ENCODE measurements around the gene SUV39H1. TPM values are rescaled to one million over a fixed set of nuclear protein-coding genes. Genes with fewer than 3 reads are reported as not detected.
"Not testable (repeated sequence)": the region's sequence is repeated elsewhere in the genome, so short reads cannot be mapped to it uniquely, and the experiment has no call there.

SUV39H1 gene
- total RNA-seq, 2 donors from 2014 or later = 29.4 to 34.8 TPM

DNA sequence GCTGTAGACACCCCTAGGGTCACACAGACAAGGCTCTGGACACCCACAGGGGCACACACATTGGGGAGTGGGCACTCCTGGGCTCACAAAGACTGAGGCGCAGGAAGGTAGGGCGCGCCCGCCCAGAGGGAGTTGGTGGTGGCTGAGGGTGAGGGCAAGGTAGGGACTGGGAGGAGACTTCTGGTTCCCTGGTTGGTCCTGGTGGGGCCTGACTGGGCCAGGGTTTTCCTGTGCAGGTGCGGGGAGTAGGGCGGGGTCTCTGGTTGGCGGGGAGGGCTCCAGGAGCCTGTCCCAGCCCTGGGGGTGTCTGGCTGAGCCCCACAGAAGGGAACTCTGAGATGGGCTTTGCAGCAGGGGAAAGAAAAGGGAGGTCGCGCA is 19.7 kb upstream of the SUV39H1 start:
- H3K9me3 Mint-ChIP-seq = no peaks in the 10 kb centered on the region

DNA sequence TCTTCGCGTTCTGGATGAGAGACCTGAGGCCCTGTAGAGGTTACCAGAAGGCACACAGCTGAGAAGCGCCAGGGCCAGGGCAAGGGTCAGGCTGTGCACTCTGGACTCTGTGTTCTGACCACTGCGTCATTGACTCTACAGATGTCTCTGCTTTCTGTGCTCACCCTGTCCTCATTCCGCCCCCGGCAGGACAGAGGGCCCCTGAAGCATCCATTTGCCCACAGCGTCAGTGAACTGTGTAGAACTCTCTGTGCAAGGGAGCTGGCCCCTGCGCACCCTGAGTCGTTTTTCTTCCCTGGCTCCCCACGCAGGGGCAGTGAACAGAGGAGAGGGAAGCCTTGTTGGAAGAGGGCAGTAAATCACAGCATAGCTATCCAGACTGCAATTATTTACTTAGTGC is 19.0 kb upstream of the SUV39H1 start:
- ATAC-seq (replicated peaks in 1 of 2) (no peak), DNase-seq (no peak)
- Mint-ChIP-seq H3K4me3 (peak overlapping the region; percentile 91 to 94), H3K36me3 (ENCODE audit: insufficient read depth in 2 of 2) (peaks cover 0 to 3% of the 10 kb centered on the region in 2 donors), H3K4me1 (ENCODE audit: low read depth) (peaks cover 38% of the 10 kb centered on the region), H3K27ac (peak overlapping the region; percentile 89), H3K27me3 (ENCODE audit: low read depth) (peaks cover 9% of the 10 kb centered on the region), H3K9me3 (no peaks in the 10 kb centered on the region)

More for the DNA sequence above, 19.7 kb upstream of the SUV39H1 start:
- Mint-ChIP-seq H3K36me3 (ENCODE audit: insufficient read depth in 2 of 2) (peaks cover 0 to 3% of the 10 kb centered on the region in 2 donors), H3K4me3 (peak overlapping the region; percentile 91 to 94), H3K27ac (peak overlapping the region; percentile 89), H3K27me3 (ENCODE audit: low read depth) (peaks cover 9% of the 10 kb centered on the region), H3K4me1 (ENCODE audit: low read depth) (peaks cover 38% of the 10 kb centered on the region)
- no peak for ATAC-seq (replicated peaks in 1 of 2)
- peak in 1 of 2 donors; percentile 20 for DNase-seq

DNA sequence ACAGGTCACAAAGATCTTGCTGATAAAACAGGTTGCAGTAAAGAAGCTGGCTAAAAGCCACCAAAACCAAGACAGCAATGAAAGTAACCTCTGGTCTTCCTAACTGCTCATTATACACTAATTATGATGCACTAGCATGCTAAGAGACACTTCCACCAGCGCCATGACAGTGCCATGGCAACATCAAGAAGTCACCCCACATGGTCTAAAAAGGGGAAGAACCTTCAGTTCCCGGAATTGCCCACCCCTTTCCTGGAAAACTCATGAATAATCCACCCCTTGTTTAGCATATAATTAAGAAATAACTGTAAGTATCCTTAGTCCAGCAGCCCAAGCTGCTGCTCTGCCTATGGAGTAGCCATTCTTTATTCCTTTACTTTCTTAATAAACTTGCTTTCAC is 16.1 kb upstream of the SUV39H1 start:
- not testable (repeated sequence) for H3K9me3 Mint-ChIP-seq; ATAC-seq (replicated peaks in 1 of 2)
- Mint-ChIP-seq H3K27me3 (ENCODE audit: low read depth) (peaks cover 17% of the 10 kb centered on the region), H3K4me3 (peak overlapping the region in 1 of 2 donors; percentile 44), H3K4me1 (ENCODE audit: low read depth) (peaks cover 51% of the 10 kb centered on the region), H3K36me3 (ENCODE audit: insufficient read depth in 2 of 2) (peaks cover 5 to 11% of the 10 kb centered on the region in 2 donors), H3K27ac (peak overlapping the region; percentile 92)
- peak; percentile 51 to 58 for DNase-seq

DNA sequence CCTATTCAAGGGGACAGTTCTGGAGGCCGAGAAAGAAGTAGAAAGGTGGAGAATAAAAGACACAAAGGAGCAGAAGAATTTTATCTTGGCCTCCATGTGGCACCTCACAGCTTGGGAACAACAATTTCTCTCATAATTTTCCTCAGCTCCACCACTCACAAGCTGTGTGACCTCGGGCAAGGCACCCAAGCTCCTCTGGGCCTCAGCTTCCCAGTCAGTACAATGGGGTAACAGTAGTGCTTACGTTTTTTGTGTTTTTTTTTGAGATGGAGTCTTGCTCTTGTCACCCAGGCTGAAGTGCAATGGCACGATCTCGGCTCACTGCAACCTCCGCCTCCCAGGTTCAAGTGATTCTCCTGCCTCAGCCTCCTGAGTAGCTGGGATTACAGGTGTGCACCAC is 15.6 kb upstream of the SUV39H1 start:
- DNase-seq; ATAC-seq (replicated peaks in 1 of 2); H3K9me3 Mint-ChIP-seq: not testable (repeated sequence)
- H3K27me3 Mint-ChIP-seq (ENCODE audit: low read depth) = peaks cover 17% of the 10 kb centered on the region
- H3K4me3 Mint-ChIP-seq = peak overlapping the region in 1 of 2 donors; percentile 44
- peaks cover 48% of the 10 kb centered on the region for H3K4me1 Mint-ChIP-seq (ENCODE audit: low read depth)
- H3K27ac Mint-ChIP-seq = peak overlapping the region; percentile 92
- H3K36me3 Mint-ChIP-seq (ENCODE audit: insufficient read depth in 2 of 2) = peaks cover 7 to 13% of the 10 kb centered on the region in 2 donors

DNA sequence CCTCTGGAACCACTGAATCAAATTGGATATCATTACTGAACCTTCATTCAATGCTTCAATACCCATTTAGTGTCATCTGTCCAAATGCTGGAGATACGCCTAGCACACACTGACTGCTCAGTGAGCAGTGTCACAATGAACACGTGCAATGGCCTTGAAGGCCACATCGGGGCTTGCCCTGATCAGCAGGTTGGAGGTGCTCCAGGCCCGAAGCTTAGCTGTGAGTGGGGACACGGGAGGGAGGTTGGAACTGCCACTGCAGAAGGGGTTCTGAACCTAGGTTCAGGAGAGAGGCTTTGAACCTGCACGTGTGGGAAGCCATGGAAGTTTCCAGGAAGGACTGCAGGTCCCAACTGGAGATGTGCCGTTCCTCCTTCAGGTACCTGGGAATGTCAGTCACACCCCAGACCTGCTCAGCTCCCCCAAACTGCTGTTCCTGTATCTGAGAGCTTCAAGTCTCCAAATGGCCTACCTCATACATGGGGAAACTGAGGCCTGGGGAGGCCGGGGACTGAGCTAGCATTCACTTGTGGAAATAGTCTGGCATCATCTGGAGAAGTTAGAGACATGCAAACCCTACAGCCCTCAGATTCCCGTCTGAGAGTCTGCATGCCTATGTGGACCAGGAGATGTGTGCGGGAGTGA is 14.9 kb upstream of the SUV39H1 start:
- ATAC-seq (replicated peaks in 1 of 2) (no peak), DNase-seq (no peak)
- peaks cover 11 to 17% of the 10 kb centered on the region in 2 donors for H3K36me3 Mint-ChIP-seq (ENCODE audit: insufficient read depth in 2 of 2)
- no peak overlapping the region for H3K27ac Mint-ChIP-seq
- H3K9me3 Mint-ChIP-seq = no peaks in the 10 kb centered on the region
- peaks cover 17% of the 10 kb centered on the region for H3K27me3 Mint-ChIP-seq (ENCODE audit: low read depth)
- H3K4me1 Mint-ChIP-seq (ENCODE audit: low read depth) = peaks cover 53% of the 10 kb centered on the region
- no peak overlapping the region for H3K4me3 Mint-ChIP-seq

DNA sequence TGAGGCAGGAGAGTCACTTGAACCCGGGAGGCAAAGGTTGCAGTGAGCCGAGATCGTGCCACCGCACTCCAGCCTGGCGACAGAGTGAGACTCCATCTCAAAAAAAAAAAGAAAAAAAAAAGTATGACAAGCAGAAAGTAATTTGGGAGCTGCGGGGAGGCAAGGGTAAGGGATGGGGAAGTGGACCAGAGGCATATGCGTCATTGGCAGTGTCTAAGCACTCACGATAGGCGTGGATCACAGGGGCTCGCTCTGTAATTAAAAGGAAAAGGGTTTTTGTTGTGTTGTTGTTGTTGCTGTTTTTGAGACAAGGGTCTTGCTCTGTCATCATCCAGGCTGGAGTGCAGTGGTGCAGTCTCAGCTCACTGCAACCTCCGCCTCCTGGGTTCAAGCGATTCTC is 13.7 kb upstream of the SUV39H1 start:
- not testable (repeated sequence) for DNase-seq; H3K9me3 Mint-ChIP-seq; ATAC-seq (replicated peaks in 1 of 2)
- peak overlapping the region; percentile 88 to 91 for H3K4me3 Mint-ChIP-seq
- H3K4me1 Mint-ChIP-seq (ENCODE audit: low read depth) = peaks cover 43% of the 10 kb centered on the region
- H3K36me3 Mint-ChIP-seq (ENCODE audit: insufficient read depth in 2 of 2) = peaks cover 17 to 21% of the 10 kb centered on the region in 2 donors
- peaks cover 17% of the 10 kb centered on the region for H3K27me3 Mint-ChIP-seq (ENCODE audit: low read depth)
- peak overlapping the region; percentile 86 for H3K27ac Mint-ChIP-seq

DNA sequence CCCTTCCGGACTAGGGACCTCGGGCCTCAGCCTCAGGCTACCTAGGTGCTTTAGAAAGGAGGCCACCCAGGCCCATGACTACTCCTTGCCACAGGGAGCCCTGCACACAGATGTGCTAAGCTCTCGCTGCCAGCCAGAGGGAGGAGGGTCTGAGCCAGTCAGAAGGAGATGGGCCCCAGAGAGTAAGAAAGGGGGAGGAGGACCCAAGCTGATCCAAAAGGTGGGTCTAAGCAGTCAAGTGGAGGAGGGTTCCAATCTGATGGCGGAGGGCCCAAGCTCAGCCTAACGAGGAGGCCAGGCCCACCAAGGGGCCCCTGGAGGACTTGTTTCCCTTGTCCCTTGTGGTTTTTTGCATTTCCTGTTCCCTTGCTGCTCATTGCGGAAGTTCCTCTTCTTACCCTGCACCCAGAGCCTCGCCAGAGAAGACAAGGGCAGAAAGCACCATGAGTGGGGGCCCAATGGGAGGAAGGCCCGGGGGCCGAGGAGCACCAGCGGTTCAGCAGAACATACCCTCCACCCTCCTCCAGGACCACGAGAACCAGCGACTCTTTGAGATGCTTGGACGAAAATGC is 13.0 kb upstream of the SUV39H1 start, which contains the start of gene WAS:
Gene WAS, plus strand, starts transcription at position 389 of the 572 bp plus-strand sequence. Its CDS starts 55 bp downstream, at position 444.
- H3K27ac Mint-ChIP-seq = peak within 1 kb of the TSS; percentile 86
- H3K9me3 Mint-ChIP-seq = no peaks in the 10 kb centered on the region
- peaks cover 17 to 21% of the 10 kb centered on the region in 2 donors for H3K36me3 Mint-ChIP-seq (ENCODE audit: insufficient read depth in 2 of 2)
- H3K4me1 Mint-ChIP-seq (ENCODE audit: low read depth) = peaks cover 36% of the 10 kb centered on the region
- H3K4me3 Mint-ChIP-seq = peak within 1 kb of the TSS; percentile 88 to 91
- DNase-seq = peak; percentile 56 to 59
- peak; percentile 88 for ATAC-seq (replicated peaks in 1 of 2)
- H3K27me3 Mint-ChIP-seq (ENCODE audit: low read depth) = peaks cover 14% of the 10 kb centered on the region

DNA sequence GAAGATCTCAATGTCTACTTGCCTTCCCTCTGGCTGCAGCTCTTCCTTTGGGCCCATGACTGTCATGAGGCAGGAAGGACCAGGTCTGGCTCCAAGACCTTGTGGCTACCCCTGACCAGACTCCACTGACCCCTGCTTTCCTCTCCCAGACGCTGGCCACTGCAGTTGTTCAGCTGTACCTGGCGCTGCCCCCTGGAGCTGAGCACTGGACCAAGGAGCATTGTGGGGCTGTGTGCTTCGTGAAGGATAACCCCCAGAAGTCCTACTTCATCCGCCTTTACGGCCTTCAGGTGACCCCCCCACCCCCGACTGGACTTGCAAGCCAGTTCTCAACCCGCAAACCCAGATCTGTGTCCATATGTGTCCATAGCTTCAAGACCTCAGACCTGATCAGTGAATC is 12.4 kb upstream of the SUV39H1 start:
- ATAC-seq (replicated peaks in 1 of 2) (no peak), DNase-seq (no peak)
- Mint-ChIP-seq H3K27ac (peak overlapping the region; percentile 86), H3K4me3 (peak overlapping the region; percentile 88 to 91), H3K9me3 (no peaks in the 10 kb centered on the region), H3K27me3 (ENCODE audit: low read depth) (peaks cover 13% of the 10 kb centered on the region), H3K4me1 (ENCODE audit: low read depth) (peaks cover 35% of the 10 kb centered on the region), H3K36me3 (ENCODE audit: insufficient read depth in 2 of 2) (peaks cover 17 to 21% of the 10 kb centered on the region in 2 donors)

DNA sequence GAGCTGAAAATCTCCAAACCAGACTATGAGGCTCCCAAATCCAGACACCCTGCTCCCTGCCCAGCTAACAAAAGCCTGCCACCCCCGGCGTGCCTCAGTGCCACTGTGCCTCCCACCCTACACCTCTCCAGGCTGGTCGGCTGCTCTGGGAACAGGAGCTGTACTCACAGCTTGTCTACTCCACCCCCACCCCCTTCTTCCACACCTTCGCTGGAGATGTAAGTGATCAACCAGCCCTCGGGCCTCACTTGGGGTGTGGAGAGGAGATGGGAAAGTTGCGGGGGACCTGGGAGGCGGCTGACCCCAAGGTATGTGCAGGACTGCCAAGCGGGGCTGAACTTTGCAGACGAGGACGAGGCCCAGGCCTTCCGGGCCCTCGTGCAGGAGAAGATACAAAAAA is 11.1 kb upstream of the SUV39H1 start:
- Mint-ChIP-seq H3K9me3 (no peaks in the 10 kb centered on the region), H3K4me1 (ENCODE audit: low read depth) (peaks cover 27% of the 10 kb centered on the region), H3K27me3 (ENCODE audit: low read depth) (peaks cover 9% of the 10 kb centered on the region), H3K4me3 (peak overlapping the region; percentile 88 to 91), H3K27ac (peak overlapping the region; percentile 86), H3K36me3 (ENCODE audit: insufficient read depth in 2 of 2) (peaks cover 17 to 18% of the 10 kb centered on the region in 2 donors)
- no peak for DNase-seq
- ATAC-seq (replicated peaks in 1 of 2) = no peak

DNA sequence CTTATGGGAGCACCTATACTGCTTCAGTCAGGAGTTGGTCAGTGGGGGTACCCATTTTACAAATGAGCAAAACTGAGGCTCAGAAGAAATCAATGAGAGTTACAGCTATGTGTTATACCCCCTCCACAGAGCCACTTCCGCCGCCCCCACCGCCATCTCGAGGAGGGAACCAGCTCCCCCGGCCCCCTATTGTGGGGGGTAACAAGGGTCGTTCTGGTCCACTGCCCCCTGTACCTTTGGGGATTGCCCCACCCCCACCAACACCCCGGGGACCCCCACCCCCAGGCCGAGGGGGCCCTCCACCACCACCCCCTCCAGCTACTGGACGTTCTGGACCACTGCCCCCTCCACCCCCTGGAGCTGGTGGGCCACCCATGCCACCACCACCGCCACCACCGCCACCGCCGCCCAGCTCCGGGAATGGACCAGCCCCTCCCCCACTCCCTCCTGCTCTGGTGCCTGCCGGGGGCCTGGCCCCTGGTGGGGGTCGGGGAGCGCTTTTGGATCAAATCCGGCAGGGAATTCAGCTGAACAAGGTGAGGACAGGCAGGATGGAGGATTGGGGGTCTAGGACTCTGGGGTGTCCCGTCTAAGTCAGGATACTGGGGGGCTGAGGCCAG is 7.9 kb upstream of the SUV39H1 start:
- Mint-ChIP-seq H3K4me3 (no peak overlapping the region), H3K4me1 (ENCODE audit: low read depth) (peaks cover 22% of the 10 kb centered on the region), H3K27me3 (ENCODE audit: low read depth) (peaks cover 9% of the 10 kb centered on the region), H3K36me3 (ENCODE audit: insufficient read depth in 2 of 2) (peaks cover 17 to 18% of the 10 kb centered on the region in 2 donors), H3K27ac (peak overlapping the region; percentile 46), H3K9me3 (no peaks in the 10 kb centered on the region)
- ATAC-seq (replicated peaks in 1 of 2) (no peak), DNase-seq (no peak)

DNA sequence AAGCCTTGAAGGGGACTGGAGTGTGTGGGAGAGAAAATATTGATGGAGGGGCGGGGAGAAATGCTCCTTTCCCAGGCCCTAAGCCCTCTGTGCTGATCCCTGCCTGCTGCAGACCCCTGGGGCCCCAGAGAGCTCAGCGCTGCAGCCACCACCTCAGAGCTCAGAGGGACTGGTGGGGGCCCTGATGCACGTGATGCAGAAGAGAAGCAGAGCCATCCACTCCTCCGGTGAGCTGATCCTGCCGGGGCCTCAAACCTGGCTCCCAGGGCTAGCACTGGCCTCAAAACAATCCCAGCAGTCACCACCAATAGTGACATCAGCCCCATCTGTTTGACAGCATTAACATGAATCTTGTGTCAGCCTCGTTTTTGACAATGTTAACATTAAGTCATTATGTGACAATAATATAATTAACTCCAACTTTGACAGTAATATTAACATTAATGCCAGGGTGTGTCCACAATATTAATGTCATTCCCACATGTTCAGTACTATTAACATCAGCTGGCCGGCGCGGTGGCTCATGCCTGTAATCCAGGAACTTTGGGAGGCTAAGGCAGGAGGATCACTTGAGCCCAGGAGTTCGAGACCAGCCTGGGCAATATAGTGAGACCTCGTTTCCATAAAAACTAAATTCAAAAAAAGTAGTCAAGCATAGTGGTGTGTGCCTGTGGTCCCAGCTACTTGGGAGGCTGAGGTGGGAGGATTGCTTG is 7.2 kb upstream of the SUV39H1 start:
- DNase-seq = no peak
- Mint-ChIP-seq H3K27ac (no peak overlapping the region), H3K9me3 (no peaks in the 10 kb centered on the region), H3K4me3 (no peak overlapping the region), H3K36me3 (ENCODE audit: insufficient read depth in 2 of 2) (peaks cover 14 to 15% of the 10 kb centered on the region in 2 donors), H3K27me3 (ENCODE audit: low read depth) (peaks cover 6% of the 10 kb centered on the region), H3K4me1 (ENCODE audit: low read depth) (peaks cover 14% of the 10 kb centered on the region)
- ATAC-seq (replicated peaks in 1 of 2) = no peak

DNA sequence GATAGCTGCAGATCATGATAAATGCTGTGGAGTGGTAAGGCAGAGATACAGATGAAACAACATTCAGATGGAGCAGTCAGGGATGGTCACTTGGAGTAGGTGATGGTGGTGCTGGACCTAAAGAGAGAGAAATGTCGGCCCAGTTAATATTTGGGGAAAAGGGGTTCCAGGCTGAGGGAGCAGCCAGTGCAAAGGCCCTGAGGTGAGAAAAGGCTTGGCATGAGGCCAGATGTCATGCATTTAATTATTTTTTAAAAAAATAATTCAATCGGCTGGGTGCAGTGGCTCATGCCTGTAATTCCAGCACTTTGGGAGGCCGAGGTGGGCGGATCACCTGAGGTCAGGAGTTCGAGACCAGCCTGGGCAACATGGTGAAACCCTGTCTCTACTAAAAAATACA is 4.8 kb upstream of the SUV39H1 start:
- not testable (repeated sequence) for H3K27me3 Mint-ChIP-seq (ENCODE audit: low read depth); DNase-seq; H3K9me3 Mint-ChIP-seq; ATAC-seq (replicated peaks in 1 of 2); H3K4me3 Mint-ChIP-seq; H3K36me3 Mint-ChIP-seq (ENCODE audit: insufficient read depth in 2 of 2)
- H3K4me1 Mint-ChIP-seq (ENCODE audit: low read depth) = peaks cover 15% of the 10 kb centered on the region
- H3K27ac Mint-ChIP-seq = peak overlapping the region; percentile 13
